H1 (cell line): ENCODE results near the gene KLHL35. TPM values are rescaled to one million over a fixed set of nuclear protein-coding genes. Genes with fewer than 3 reads are reported as not detected.

Source experiments
- CTCF ChIA-PET: fragments of 300-600 bp; sonication (Branson Sonifier 250); formaldehyde crosslinking; loops from one replicate; lab custom pipeline; 2021; ENCODE audit not compliant: partially characterized antibody; lab: Charles Lee
- POLR2A ChIA-PET: fragments of 300-600 bp; sonication (Branson Sonifier 250); formaldehyde crosslinking; loops from one replicate; lab custom pipeline; 2021; ENCODE audit warnings: inconsistent platforms; ENCODE audit not compliant: partially characterized antibody; lab: Charles Lee
- DNase-seq, 2 experiments: peaks; one replicate each; pipeline versions ENCODE4 v3.0.0 to v3.0.0-alpha.2; 2010 to 2022; ENCODE audit warnings: low spot score in 2 of 2, low read depth in 1 of 2, mixed read lengths in 1 of 2
- FAIRE-seq: peaks from 2 replicates; lab custom pipeline; 2011; peaks lifted over from hg19 to GRCh38; lab: Jason Lieb, UNC
- H2AFZ ChIP-seq: 2 replicates; pipeline ENCODE4 v1.8.1; 2012; ENCODE audit warnings: low read length, inconsistent platforms
- H2AK5ac ChIP-seq: 2 replicates; pipeline ENCODE4 v1.6.1; 2013; ENCODE audit warnings: low read depth, low read length
- H2BK120ac ChIP-seq: replicated peaks from 2 replicates; pipeline ENCODE3; 2013; ENCODE audit warnings: low read depth, low read length, inconsistent platforms
- H2BK12ac ChIP-seq: 2 replicates; pipeline ENCODE4 v1.6.1; 2013; ENCODE audit warnings: low read depth, low read length
- H2BK15ac ChIP-seq: 2 replicates; pipeline ENCODE4 v1.6.1; 2013; ENCODE audit warnings: low read length
- H2BK20ac ChIP-seq: 2 replicates; pipeline ENCODE4 v1.6.1; 2013; ENCODE audit warnings: low read length
- H2BK5ac ChIP-seq: 2 replicates; pipeline ENCODE4 v1.6.1; 2013; ENCODE audit warnings: low read depth, low read length
- H3K14ac ChIP-seq: 2 replicates; pipeline ENCODE4 v1.6.1; 2013; ENCODE audit warnings: inconsistent platforms; ENCODE audit not compliant: insufficient read length
- H3K18ac ChIP-seq: 2 replicates; pipeline ENCODE4 v1.6.1; 2013; ENCODE audit warnings: low read length; ENCODE audit errors: extremely low read depth
- H3K23ac ChIP-seq: 2 replicates; pipeline ENCODE4 v1.6.1; 2013; ENCODE audit warnings: inconsistent platforms; ENCODE audit not compliant: insufficient read length
- H3K23me2 ChIP-seq: 2 replicates; pipeline ENCODE4 v1.6.1; 2013; ENCODE audit warnings: low read depth, low read length
- H3K27ac ChIP-seq: 2 replicates; pipeline ENCODE4 v1.6.1; 2011; ENCODE audit warnings: low read depth, low read length, inconsistent platforms
- H3K27me3 ChIP-seq, 4 experiments: replicated peaks in 1 of 4; 1 replicate in 1 of 4; 2 replicates in 3 of 4; pipeline versions ENCODE4 v1.6.1 to v1.8.1; 2011 to 2013; ENCODE audit warnings: low read length in 3 of 4, mild to moderate bottlenecking in 3 of 4, inconsistent platforms in 2 of 4, mixed read lengths in 2 of 4, moderate library complexity in 1 of 4; ENCODE audit not compliant: control insufficient read depth in 3 of 4, insufficient read depth in 3 of 4; ENCODE audit errors: extremely low read depth in 1 of 4
- H3K36me3 ChIP-seq, 4 experiments: 2 replicates each; pipeline versions ENCODE4 v1.6.1 to v1.8.1; 2011 to 2013; ENCODE audit warnings: mild to moderate bottlenecking in 4 of 4, low read length in 3 of 4, moderate library complexity in 2 of 4, control low read depth in 1 of 4, inconsistent platforms in 1 of 4; ENCODE audit not compliant: insufficient read depth in 4 of 4, control insufficient read depth in 2 of 4
- H3K4ac ChIP-seq: replicated peaks from 2 replicates; pipeline ENCODE3; 2013; ENCODE audit warnings: low read length, low read depth, mixed read lengths, inconsistent platforms; ENCODE audit not compliant: insufficient read length
- H3K4me1 ChIP-seq, 4 experiments: replicated peaks in 1 of 4; 1 replicate in 1 of 4; 2 replicates in 3 of 4; pipeline versions ENCODE4 v1.6.1 to v1.8.1; 2011 to 2013; ENCODE audit warnings: low read length in 3 of 4, inconsistent platforms in 2 of 4, mixed read lengths in 1 of 4; ENCODE audit not compliant: insufficient read depth in 4 of 4, control insufficient read depth in 3 of 4
- H3K4me2 ChIP-seq, 2 experiments: 2 replicates each; pipeline versions ENCODE4 v1.6.1 to v1.8.1; 2011 to 2013; ENCODE audit warnings: low read depth in 2 of 2, low read length in 2 of 2, control low read depth in 1 of 2, inconsistent platforms in 1 of 2, mild to moderate bottlenecking in 1 of 2; ENCODE audit not compliant: insufficient read depth in 1 of 2
- H3K4me3 ChIP-seq, 4 experiments: fragments of 200-600, 300-600 bp in 1 of 4; sonication (generic), shearing (Covaris generic), sonication (Bioruptor Twin) in 1 of 4; 2 replicates each; pipeline versions ENCODE4 v1.5.1 to v1.8.1; 2011 to 2016; ENCODE audit warnings: low read length in 4 of 4, low read depth in 3 of 4, control low read depth in 2 of 4, inconsistent platforms in 2 of 4, mild to moderate bottlenecking in 2 of 4, mixed read lengths in 1 of 4, moderate library complexity in 1 of 4; ENCODE audit not compliant: insufficient read depth in 2 of 4; ENCODE audit errors: extremely low read depth in 1 of 4
- H3K56ac ChIP-seq: replicated peaks from 2 replicates; pipeline ENCODE3; 2013; ENCODE audit warnings: low read depth, mild to moderate bottlenecking, mixed read lengths, low read length, inconsistent platforms; ENCODE audit not compliant: insufficient read length
- H3K79me1 ChIP-seq: 2 replicates; pipeline ENCODE4 v1.6.1; 2013; ENCODE audit warnings: low read depth, low read length, control low read depth
- H3K79me2 ChIP-seq, 2 experiments: 2 replicates each; pipeline versions ENCODE4 v1.6.1 to v1.8.1; 2012 to 2013; ENCODE audit warnings: low read length in 2 of 2, mild to moderate bottlenecking in 2 of 2, inconsistent platforms in 1 of 2; ENCODE audit not compliant: insufficient read depth in 2 of 2, control insufficient read depth in 1 of 2
- H3K9ac ChIP-seq, 4 experiments: replicated peaks in 1 of 4; 1 replicate in 1 of 4; 2 replicates in 3 of 4; pipeline versions ENCODE4 v1.6.1 to v1.8.1; 2011 to 2013; ENCODE audit warnings: low read depth in 3 of 4, low read length in 3 of 4, control low read depth in 2 of 4, mild to moderate bottlenecking in 2 of 4, moderate library complexity in 2 of 4, inconsistent platforms in 1 of 4; ENCODE audit errors: extremely low read depth in 1 of 4
- H3K9me3 ChIP-seq, 2 experiments: 2 replicates each; pipeline versions ENCODE4 v1.6.1 to v1.8.1; 2012 to 2013; ENCODE audit warnings: mild to moderate bottlenecking in 2 of 2, moderate library complexity in 2 of 2, control low read depth in 1 of 2, inconsistent platforms in 1 of 2, low read depth in 1 of 2, low read length in 1 of 2, mixed read lengths in 1 of 2; ENCODE audit not compliant: insufficient read depth in 2 of 2
- H4K20me1 ChIP-seq, 2 experiments: replicated peaks in 1 of 2; 2 replicates each; pipeline versions ENCODE3 to v1.8.1; 2011 to 2013; ENCODE audit warnings: inconsistent platforms in 2 of 2, low read length in 2 of 2, mild to moderate bottlenecking in 1 of 2; ENCODE audit not compliant: insufficient read depth in 2 of 2, control insufficient read depth in 1 of 2
- H4K5ac ChIP-seq: 2 replicates; pipeline ENCODE4 v1.6.1; 2013; ENCODE audit warnings: low read length, low read depth, mixed read lengths, inconsistent platforms; ENCODE audit not compliant: insufficient read length
- H4K8ac ChIP-seq: 2 replicates; pipeline ENCODE4 v1.8.0; 2013; ENCODE audit warnings: mild to moderate bottlenecking, moderate library complexity, low read length, inconsistent platforms; ENCODE audit not compliant: insufficient read depth; ENCODE audit errors: extremely low read depth
- H4K91ac ChIP-seq: replicated peaks from 2 replicates; pipeline ENCODE3; 2013; ENCODE audit warnings: low read length, mixed read lengths, inconsistent platforms; ENCODE audit not compliant: insufficient read length
- BRCA1 ChIP-seq: IDR thresholded peaks from 2 replicates; pipeline ENCODE4 v1.6.1; 2012; ENCODE audit warnings: low read depth, low read length, improper control_type of control experiment
- GABPA ChIP-seq: IDR thresholded peaks from 2 replicates; pipeline ENCODE4 v1.6.1; 2011; ENCODE audit warnings: mild to moderate bottlenecking, low read length, moderate library complexity, borderline replicate concordance; ENCODE audit not compliant: insufficient read depth
- NANOG ChIP-seq: IDR thresholded peaks from 2 replicates; pipeline ENCODE4 v1.6.1; 2011; ENCODE audit warnings: low read length, low read depth, mild to moderate bottlenecking, inconsistent platforms; ENCODE audit not compliant: insufficient read depth, poor library complexity, severe bottlenecking
- POU5F1 ChIP-seq: IDR thresholded peaks from 2 replicates; pipeline ENCODE4 v1.6.1; 2011; ENCODE audit warnings: low read depth, mild to moderate bottlenecking, low read length, moderate library complexity
- RNF2 ChIP-seq: fragments of 200-900, 300-1000 bp; sonication (generic); IDR thresholded peaks from 2 replicates; pipeline ENCODE4 v1.7.1; 2016; ENCODE audit warnings: borderline replicate concordance, low read depth, mild to moderate bottlenecking, antibody characterized with exemption, low read length; ENCODE audit not compliant: poor library complexity, severe bottlenecking; ENCODE audit errors: missing control alignments
- TEAD4 ChIP-seq: IDR thresholded peaks from 2 replicates; pipeline ENCODE4 v1.6.1; 2012; ENCODE audit warnings: low read depth, low read length, inconsistent platforms, mixed read lengths
- WGBS, 2 experiments: shearing (Covaris generic) in 1 of 2; methylation state at CpG; one replicate each; pipeline versions ENCODE4 v1.1.6 to v1.1.7; 2013 to 2015; ENCODE audit warnings: low lambda C conversion rate in 2 of 2, mixed read lengths in 2 of 2, inconsistent platforms in 1 of 2, low coverage in 1 of 2, missing lambda C conversion rate in 1 of 2; ENCODE audit not compliant: insufficient replicate concordance in 2 of 2, insufficient coverage in 1 of 2, insufficient read length in 1 of 2; ENCODE audit errors: extremely low coverage in 1 of 2, missing lambda C conversion rate in 1 of 2; 5-methylcytosine and 5-hydroxymethylcytosine counted together
- polyA plus RNA-seq, 7 experiments: library from polyadenylated mRNA; depleted of rRNA in 3 of 7; stranded (reverse) in 5 of 7; unstranded in 2 of 7; fragments of >200 nt in 5 of 7; fragments of 200-250 nt in 2 of 7; gene quantifications; 1 replicate in 5 of 7; 2 replicates in 1 of 7; 4 replicates in 1 of 7; pipeline versions ENCODE4 v1.2.1 to v1.2.3, GENCODE V29; 2011 to 2013; ENCODE audit warnings: missing spikeins in 2 of 7, mixed read lengths in 2 of 7
- total RNA-seq: library from RNA; stranded (reverse); fragmentation: NEBNext Ultra II Directional; extraction: Animal tissue kit (Norgen Biotek cat#: 25700); gene quantifications from 2 replicates; pipeline ENCODE4 v1.2.1, GENCODE V29; 2021

Gene KLHL35
- total and polyA plus RNA-seq, 2 of the 8 experiments (the other 6 are each of a cell fraction or from before 2014, with no cell fraction given): 0.35 to 0.41 TPM

DNA sequence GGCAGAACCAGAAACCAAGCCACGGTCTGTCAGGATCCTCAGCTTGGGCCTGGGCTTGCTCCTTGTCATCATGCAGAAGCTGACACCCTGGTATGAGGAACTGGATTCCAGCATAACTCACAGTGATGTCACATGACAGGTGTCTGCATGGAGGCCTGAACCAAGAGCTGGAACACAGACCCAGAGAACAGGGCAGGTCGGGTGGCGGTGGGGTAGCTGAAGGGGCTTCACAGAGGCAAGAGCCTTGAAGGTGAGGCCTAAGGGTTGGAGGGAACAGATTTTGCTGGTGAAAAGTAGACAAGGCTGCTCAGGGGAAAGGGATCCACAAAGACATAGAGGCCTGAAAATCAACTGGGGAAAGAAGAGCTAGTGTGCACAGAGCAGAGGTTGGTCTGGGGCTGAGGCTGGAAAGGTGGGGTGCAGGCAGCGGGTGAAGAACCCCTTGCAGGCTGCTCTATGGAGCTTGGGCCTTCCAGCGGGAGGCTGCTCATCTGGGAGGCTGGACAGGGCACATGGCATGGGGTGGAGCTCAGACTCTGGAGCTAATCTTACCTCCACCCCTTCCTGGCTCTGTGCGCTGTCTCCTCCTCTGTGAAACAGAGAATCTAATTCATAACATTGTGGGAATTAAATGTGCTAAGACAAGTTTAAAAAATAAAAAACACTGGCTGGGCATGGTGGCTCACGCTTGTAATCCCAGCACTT is 52.1 kb downstream of the KLHL35 start:
- Histone ChIP-seq H3K79me1 (no peaks in the 10 kb centered on the region), H2BK120ac (no peak overlapping the region), H4K20me1 (no peaks in the 10 kb centered on the region), H3K9me3 (no peaks in the 10 kb centered on the region), H3K4me3 (no peak overlapping the region), H3K23ac (no peak overlapping the region), H2BK15ac (0 out of 2 replicates have a peak overlapping the region, but pooled peaks have one; percentile 61), H3K27ac (no peak overlapping the region), H3K4ac (no peak overlapping the region), H3K56ac (no peak overlapping the region), H2AFZ (0 out of 2 replicates have a peak overlapping the region, but pooled peaks have one; percentile 22), H2AK5ac (no peak overlapping the region), H3K4me1 (peaks cover 0 to 3% (median 1%) of the 10 kb centered on the region in 4 experiments; a peak in 2 of 7 replicates), H4K91ac (no peak overlapping the region), H4K5ac (no peak overlapping the region), H3K18ac (no peak overlapping the region; the same call in 1 of the 2 replicates), H3K14ac (no peak overlapping the region), H2BK20ac (peak overlapping the region; percentile 72; the same call in 1 of the 2 replicates), H3K4me2 (no peak overlapping the region), H3K23me2 (no peaks in the 10 kb centered on the region), H3K9ac (no peak overlapping the region), H3K36me3 (no peaks in the 10 kb centered on the region), H3K27me3 (no peaks in the 10 kb centered on the region), H3K79me2 (no peaks in the 10 kb centered on the region), H4K8ac (no peak overlapping the region), H2BK12ac (peak overlapping the region; percentile 75; the same call in 1 of the 2 replicates), H2BK5ac (0 out of 2 replicates have a peak overlapping the region, but pooled peaks have one; percentile 12)
- CTCF ChIA-PET: interaction anchor here (0.8 to 16.6 kb wide), 9 partner anchors 8 to 103 kb away, joined by 3 to 327 read pairs (median 5); partner anchors contain the start of gene ARRB1
- TF ChIP-seq BRCA1: no peak
- no peak for TF ChIP-seq GABPA
- no peak for TF ChIP-seq POU5F1
- TF ChIP-seq NANOG: no peak
- peak; percentile 49; the same call in 1 of the 2 replicates for TF ChIP-seq TEAD4
- TF ChIP-seq RNF2: no peak
- POLR2A ChIA-PET: interaction anchor here (0.9 to 20.0 kb wide), 7 partner anchors 9 to 50 kb away, joined by 3 to 269 read pairs (median 4); partner anchors contain the start of gene RPS3
- 72% methylated on average over 6 of the region's 7 CpGs; no CpG with 5 or more reads in 1 of the 2 experiments for WGBS, 2 experiments
- DNase-seq (no peak), FAIRE-seq (no peak)
